Tibial artery (tissue), 4 donors: ENCODE results near the gene TMOD1.

Experiments used
- DNase-seq, 2 donors: peaks; one replicate each; pipeline ENCODE4 v3.0.0-alpha.2; 2019
- H3K27ac ChIP-seq, 2 donors: fragments of 200-600 bp; sonication (generic) in 1 of 2; 1 replicate in 1 of 2; 2 replicates in 1 of 2; pipeline ENCODE4 v1.5.1; 2018 to 2019; ENCODE audit warnings: mild to moderate bottlenecking in 1 of 2
- H3K27me3 ChIP-seq, 2 donors: fragments of 200-600 bp; sonication (generic) in 1 of 2; one replicate each; pipeline versions ENCODE4 v1.5.1 to v1.6.0; 2016 to 2019
- H3K36me3 ChIP-seq, 3 donors: fragments of 200-600 bp; sonication (generic) in 2 of 3; one replicate each; pipeline ENCODE4 v1.5.1; 2016 to 2019; ENCODE audit warnings: mild to moderate bottlenecking in 2 of 3
- H3K4me1 ChIP-seq, 4 donors: fragments of 200-600 bp; sonication (generic) in 2 of 4; 1 replicate in 3 of 4; 2 replicates in 1 of 4; pipeline ENCODE4 v1.5.1; 2016 to 2019
- H3K4me3 ChIP-seq, 2 donors: fragments of 200-600 bp; sonication (generic) in 1 of 2; 1 replicate in 1 of 2; 2 replicates in 1 of 2; pipeline ENCODE4 v1.5.1; 2018 to 2019; ENCODE audit warnings: mild to moderate bottlenecking in 2 of 2
- H3K9me3 ChIP-seq, 3 donors: fragments of 200-600 bp; sonication (generic) in 1 of 3; one replicate each; pipeline ENCODE4 v1.5.1; 2016 to 2019
- intact Hi-C: fragments of 100-400 bp; cut with DNase I; formaldehyde crosslinking; loops from one replicate; pipeline ENCODE4 v1.15.0; 2023; ENCODE audit warnings: low total_unique reads
- TF ChIP-seq, protein P1 (sequence below), 2 experiments: fragments of 200-600 bp in 1 of 2; fragments of 450-650 bp in 1 of 2; IDR thresholded peaks; one replicate each; pipeline ENCODE4 v1.5.1; 2017 to 2019; ENCODE audit warnings: antibody characterized with exemption in 2 of 2, mild to moderate bottlenecking in 1 of 2, moderate library complexity in 1 of 2

TMOD1 gene

DNA sequence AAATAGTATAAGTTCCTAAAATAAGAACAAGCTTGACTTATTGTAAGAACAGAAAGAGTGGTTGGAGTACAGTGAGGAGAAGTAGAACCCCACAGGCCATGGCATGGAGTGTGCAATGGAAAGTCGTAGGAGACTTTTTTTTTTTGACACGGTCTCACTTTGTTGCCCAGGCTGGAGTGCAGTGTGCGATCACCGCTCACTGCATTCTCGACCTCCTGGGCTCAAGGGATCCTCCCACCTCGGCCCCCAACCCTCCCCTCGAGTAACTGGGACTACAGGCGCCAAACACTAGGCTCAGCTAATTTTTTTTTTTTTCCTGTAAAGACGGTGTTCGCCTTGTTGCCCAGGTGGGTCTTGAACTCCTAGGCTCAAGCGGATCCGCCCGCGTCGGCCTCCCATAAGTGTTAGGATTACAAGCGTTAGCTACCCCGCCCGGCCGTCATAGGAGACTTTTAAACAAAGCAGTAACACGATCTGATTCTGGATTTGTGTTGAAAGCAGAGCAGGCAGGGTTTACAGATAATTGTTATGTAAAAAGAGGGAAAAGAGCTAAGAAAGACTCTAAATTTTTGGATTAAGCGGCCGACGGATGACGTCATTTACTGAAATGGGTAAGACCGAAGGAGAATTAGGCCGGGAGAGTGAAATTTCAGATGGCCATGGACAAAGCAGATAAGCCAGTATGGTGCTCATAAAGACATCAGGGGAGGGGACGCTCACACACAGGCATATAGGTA is 130.9 kb downstream of the TMOD1 start:
- H3K4me3 ChIP-seq: peak overlapping the region; percentile 87 to 93
- peaks cover 0 to under 1% (median 0%) of the 10 kb centered on the region in 3 donors for H3K36me3 ChIP-seq
- intact Hi-C loops: no loop called here
- no peaks in the 10 kb centered on the region for H3K9me3 ChIP-seq
- H3K27me3 ChIP-seq: no peaks in the 10 kb centered on the region
- H3K4me1 ChIP-seq: peaks cover 0 to 52% (median 33%) of the 10 kb centered on the region in 4 donors
- DNase-seq: peak in 1 of 2 donors; percentile 55
- H3K27ac ChIP-seq: peak overlapping the region; percentile 94
- TF ChIP-seq, protein P1, sequence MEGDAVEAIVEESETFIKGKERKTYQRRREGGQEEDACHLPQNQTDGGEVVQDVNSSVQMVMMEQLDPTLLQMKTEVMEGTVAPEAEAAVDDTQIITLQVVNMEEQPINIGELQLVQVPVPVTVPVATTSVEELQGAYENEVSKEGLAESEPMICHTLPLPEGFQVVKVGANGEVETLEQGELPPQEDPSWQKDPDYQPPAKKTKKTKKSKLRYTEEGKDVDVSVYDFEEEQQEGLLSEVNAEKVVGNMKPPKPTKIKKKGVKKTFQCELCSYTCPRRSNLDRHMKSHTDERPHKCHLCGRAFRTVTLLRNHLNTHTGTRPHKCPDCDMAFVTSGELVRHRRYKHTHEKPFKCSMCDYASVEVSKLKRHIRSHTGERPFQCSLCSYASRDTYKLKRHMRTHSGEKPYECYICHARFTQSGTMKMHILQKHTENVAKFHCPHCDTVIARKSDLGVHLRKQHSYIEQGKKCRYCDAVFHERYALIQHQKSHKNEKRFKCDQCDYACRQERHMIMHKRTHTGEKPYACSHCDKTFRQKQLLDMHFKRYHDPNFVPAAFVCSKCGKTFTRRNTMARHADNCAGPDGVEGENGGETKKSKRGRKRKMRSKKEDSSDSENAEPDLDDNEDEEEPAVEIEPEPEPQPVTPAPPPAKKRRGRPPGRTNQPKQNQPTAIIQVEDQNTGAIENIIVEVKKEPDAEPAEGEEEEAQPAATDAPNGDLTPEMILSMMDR (IDR thresholded peaks at IDR 0.05): no peak

DNA sequence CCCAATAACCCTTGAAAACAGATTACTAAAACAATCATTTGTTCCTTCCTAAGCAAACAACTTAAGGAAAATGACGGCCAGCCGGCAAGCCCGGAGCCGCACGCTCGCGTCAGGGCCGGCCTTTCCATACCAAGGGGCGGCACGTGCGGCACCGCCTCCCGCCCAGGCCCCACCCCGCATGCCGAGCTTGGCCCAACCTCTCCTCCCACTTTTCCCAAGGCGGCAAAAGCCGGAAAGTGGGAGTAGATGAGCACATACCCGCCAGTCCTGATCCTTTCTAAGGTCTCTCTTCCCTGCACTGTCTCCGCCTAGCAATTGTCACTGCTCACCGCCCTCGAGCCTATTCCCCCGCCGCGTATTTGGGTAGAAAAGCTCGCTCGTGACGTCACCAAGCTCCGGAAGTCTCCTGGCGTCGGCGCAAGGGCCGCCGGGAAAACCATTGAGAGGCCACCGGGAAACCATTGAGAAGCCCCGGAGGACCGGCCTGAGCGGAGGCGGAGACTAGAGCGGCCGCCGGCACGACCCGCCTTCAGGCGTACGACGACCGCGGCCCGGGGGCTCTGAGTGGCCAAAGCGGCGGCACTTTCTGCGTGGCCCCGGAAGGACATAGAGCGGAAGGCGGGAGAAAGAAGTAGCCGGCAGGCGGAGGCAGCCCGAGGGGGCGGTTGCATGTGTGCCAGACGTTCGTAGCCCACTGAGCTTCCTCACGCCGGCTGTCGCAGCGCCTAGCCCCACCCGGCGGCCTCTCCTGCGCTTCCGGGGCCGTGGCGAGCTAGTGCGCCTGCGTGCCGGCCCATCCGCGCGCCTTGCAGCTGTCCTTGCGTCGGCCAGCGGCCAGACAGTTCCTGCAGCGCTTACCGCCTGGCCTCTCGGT is 131.8 kb downstream of the TMOD1 start, which contains the start of the genes NCBP1 and TSTD2:
NCBP1 (plus strand) TSS at position 837 of the 874 bp plus-strand sequence. CDS start 61 bp downstream, outside the sequence.
TSTD2 (minus strand) TSS at position 384 of the 874 bp plus-strand sequence. CDS start 5,806 bp downstream, outside the sequence.
- Histone ChIP-seq H3K27ac (peak within 1 kb of the TSS; percentile 94), H3K36me3 (no peaks in the 10 kb centered on the region), H3K4me1 (peaks cover 0 to 53% (median 33%) of the 10 kb centered on the region in 4 donors), H3K4me3 (peak within 1 kb of the TSS; percentile 87 to 93), H3K9me3 (no peaks in the 10 kb centered on the region), H3K27me3 (no peaks in the 10 kb centered on the region)
- peak; percentile 97 to 99 for DNase-seq
- intact Hi-C loops: no loop called here
- TF ChIP-seq, protein P1 (IDR thresholded peaks at IDR 0.05): no peak

DNA sequence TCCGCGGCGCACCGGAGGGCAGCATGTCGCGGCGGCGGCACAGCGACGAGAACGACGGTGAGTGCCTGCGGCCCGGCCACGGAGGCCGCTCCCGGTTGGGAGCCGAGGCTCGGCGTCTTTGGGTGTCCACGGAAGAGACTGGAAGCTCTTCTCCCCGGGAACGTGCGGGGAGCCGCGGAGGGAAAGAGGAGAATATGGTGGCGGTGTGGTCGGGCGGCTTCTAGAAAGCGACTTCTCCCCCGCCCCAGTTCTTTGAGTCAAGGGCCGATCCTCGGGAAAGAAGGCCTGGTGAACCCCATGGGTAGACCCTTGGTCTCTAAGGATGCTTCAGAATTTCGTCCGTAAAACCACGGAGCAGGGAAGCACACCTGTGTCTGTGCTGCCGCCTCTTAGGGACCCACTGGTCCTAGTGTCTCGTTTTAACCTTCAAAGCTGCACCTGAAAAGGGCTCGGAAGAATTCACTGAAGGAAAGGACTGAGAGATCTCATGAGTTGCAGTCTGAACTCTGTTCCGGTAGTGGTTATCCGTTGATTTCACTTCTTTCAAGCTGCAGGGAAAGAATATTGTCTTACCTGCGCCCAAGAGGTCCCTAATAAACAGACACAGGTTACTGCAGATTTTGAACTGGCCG is 132.5 kb downstream of the TMOD1 start:
- H3K9me3 ChIP-seq: no peaks in the 10 kb centered on the region
- H3K27me3 ChIP-seq: no peaks in the 10 kb centered on the region
- intact Hi-C loops: no loop called here
- no peaks in the 10 kb centered on the region for H3K36me3 ChIP-seq
- no peak for DNase-seq
- H3K4me1 ChIP-seq: peaks cover 0 to 60% (median 30%) of the 10 kb centered on the region in 4 donors
- peak overlapping the region; percentile 94 for H3K27ac ChIP-seq
- TF ChIP-seq, protein P1 (IDR thresholded peaks at IDR 0.05): no peak
- peak overlapping the region; percentile 87 to 93 for H3K4me3 ChIP-seq

DNA sequence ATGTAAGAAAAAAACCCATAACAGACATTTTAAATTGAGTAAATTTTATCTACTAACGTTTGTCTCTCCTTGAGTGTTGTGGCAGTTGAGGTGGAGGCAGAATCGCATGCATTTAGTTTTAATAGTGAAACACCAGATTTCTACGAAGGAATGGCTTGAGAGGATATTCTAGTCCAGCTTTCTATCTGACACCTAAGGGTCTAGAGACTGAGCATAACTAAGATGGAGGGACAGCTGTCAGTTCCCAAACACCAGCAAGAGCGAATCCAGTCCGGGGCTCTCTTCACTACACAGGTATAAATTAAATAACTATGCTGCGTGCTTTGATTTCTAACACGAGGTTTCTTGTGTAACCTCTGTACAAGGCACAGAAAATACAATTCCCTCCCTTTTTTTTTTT is 133.6 kb downstream of the TMOD1 start:
- no peak for DNase-seq
- Histone ChIP-seq H3K27ac (no peak overlapping the region), H3K27me3 (no peaks in the 10 kb centered on the region), H3K4me1 (peaks cover 0 to 60% (median 30%) of the 10 kb centered on the region in 4 donors), H3K9me3 (no peaks in the 10 kb centered on the region), H3K4me3 (peak overlapping the region; percentile 87 to 93), H3K36me3 (no peaks in the 10 kb centered on the region)
- TF ChIP-seq, protein P1 (IDR thresholded peaks at IDR 0.05): no peak
- intact Hi-C loops: no loop called here

DNA sequence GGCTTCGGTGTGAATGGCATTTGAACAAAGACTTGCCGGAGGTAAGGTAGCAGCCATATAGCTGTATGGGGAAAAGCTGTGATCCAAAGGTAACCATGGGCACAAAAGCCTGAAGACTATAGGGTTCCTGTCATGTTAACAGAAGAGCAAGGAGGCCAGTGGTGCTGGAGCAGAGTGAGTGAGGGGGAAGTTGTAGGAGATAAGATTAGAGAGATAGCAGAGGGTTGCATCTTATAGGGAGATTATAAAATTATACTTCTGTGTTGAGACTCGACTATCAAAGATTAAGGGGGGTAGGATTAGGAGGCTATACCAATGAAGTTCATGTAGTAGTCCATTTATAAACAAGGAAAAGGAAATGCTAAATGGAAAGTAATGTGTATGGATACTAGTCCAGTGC is 135.4 kb downstream of the TMOD1 start:
- no peak for DNase-seq
- Histone ChIP-seq H3K27me3 (no peaks in the 10 kb centered on the region), H3K36me3 (peaks cover 0 to 2% (median 0%) of the 10 kb centered on the region in 3 donors), H3K9me3 (no peaks in the 10 kb centered on the region), H3K4me1 (peaks cover 0 to 48% (median 22%) of the 10 kb centered on the region in 4 donors), H3K27ac (no peak overlapping the region), H3K4me3 (no peak overlapping the region)
- intact Hi-C loops: no loop called here
- TF ChIP-seq, protein P1 (IDR thresholded peaks at IDR 0.05): no peak
